Left forelimb (tissue), 1 donor: ENCODE data around the gene PGLYRP4.
A peak's percentile ranks its signal among the peaks of the same experiment; 100 is the strongest.

ENCODE experiments used
- DNase-seq: peaks from one replicate; pipeline ENCODE4 v3.0.0-alpha.2; 2018; ENCODE audit warnings: low spot score

The PGLYRP4 gene

GRCh38 chr1:153375511-153375910, 26.9 kb upstream of the PGLYRP4 start, which contains the start of gene S100A12:
Gene S100A12, minus strand, starts transcription at chr1:153375621. Its CDS starts 1,029 bp downstream, at chr1:153374592.
- no peak for DNase-seq

GRCh38 chr1:153374071-153374470, 25.4 kb upstream of the PGLYRP4 start:
- DNase-seq, result no peak

GRCh38 chr1:153372571-153372970, 23.9 kb upstream of the PGLYRP4 start:
- no peak for DNase-seq

GRCh38 chr1:153371231-153371630, 22.6 kb upstream of the PGLYRP4 start:
- DNase-seq, result no peak

GRCh38 chr1:153370146-153370545, 21.5 kb upstream of the PGLYRP4 start:
- DNase-seq, result no peak

GRCh38 chr1:153368495-153368894, 19.9 kb upstream of the PGLYRP4 start:
- DNase-seq, result no peak

GRCh38 chr1:153367090-153367489, 18.4 kb upstream of the PGLYRP4 start:
- no peak for DNase-seq

GRCh38 chr1:153366261-153366660, 17.6 kb upstream of the PGLYRP4 start:
- DNase-seq, result no peak

- DNase-seq, result no peak
These were observed 17.1 kb upstream of the PGLYRP4 start for GRCh38 chr1:153365696-153366095.

GRCh38 chr1:153364766-153365666, 16.4 kb upstream of the PGLYRP4 start:
- no peak for DNase-seq

GRCh38 chr1:153364156-153364555, 15.5 kb upstream of the PGLYRP4 start:
- no peak for DNase-seq

GRCh38 chr1:153363641-153364040, 15.0 kb upstream of the PGLYRP4 start:
- DNase-seq, result no peak

- DNase-seq, result no peak
These were observed 13.6 kb upstream of the PGLYRP4 start for GRCh38 chr1:153362187-153362775.

- DNase-seq, result peak; percentile 14
These were observed 13.0 kb upstream of the PGLYRP4 start for GRCh38 chr1:153361480-153362109.

- DNase-seq, result no peak
These were observed 12.2 kb upstream of the PGLYRP4 start for GRCh38 chr1:153360592-153361479.

- no peak for DNase-seq
These were observed 11.5 kb upstream of the PGLYRP4 start for GRCh38 chr1:153360190-153360589.

GRCh38 chr1:153359241-153359640, 10.6 kb upstream of the PGLYRP4 start:
- DNase-seq, result no peak

GRCh38 chr1:153358691-153358975, 10.0 kb upstream of the PGLYRP4 start:
- no peak for DNase-seq

- no peak for DNase-seq
These were observed 9.4 kb upstream of the PGLYRP4 start, which contains the start of gene S100A9 for GRCh38 chr1:153357853-153358690. Gene S100A9, plus strand, starts transcription at chr1:153357854. Its CDS starts 430 bp downstream, at chr1:153358284.

GRCh38 chr1:153357076-153357852, 8.6 kb upstream of the PGLYRP4 start:
- DNase-seq, result no peak
